ENCODE results near the gene RDX.
A peak's percentile ranks its signal among the peaks of the same experiment; 100 is the strongest.
"Not testable (repeated sequence)": the region's sequence is repeated elsewhere in the genome, so short reads cannot be mapped to it uniquely, and the experiment has no call there.

The RDX gene

DNA sequence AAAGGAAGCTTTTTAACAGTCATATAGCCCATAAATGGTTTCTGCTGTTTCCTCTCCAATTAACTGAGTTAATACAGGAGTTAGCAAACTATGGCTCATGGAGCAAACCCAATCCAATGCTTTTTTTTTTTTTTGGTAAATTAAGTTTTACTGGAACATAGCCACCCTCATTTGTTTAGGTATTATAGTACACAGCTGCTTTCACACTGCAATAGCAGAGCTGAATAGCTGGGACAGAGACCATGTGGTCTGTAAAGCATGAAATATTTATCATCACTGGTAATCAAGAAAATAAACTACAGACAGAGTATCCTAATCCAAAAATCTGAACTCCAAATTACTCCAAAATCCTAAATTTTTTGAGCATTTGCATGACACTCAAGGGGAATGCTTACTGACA, 53.7 kb downstream of the RDX start:
- Histone ChIP-seq H3K4me3 (ENCODE audit: low read length) (no peak overlapping the region), H3K9me3 (ENCODE audit: control insufficient read depth, insufficient read depth, low read length) (no peaks in the 10 kb centered on the region), H3K36me3 (ENCODE audit: control insufficient read depth, insufficient read depth, low read length) (no peaks in the 10 kb centered on the region), H3K27me3 (ENCODE audit: control insufficient read depth, insufficient read depth, low read length) (no peaks in the 10 kb centered on the region), H3K27ac (ENCODE audit: low read length) (no peak overlapping the region), H3K4me1 (ENCODE audit: control insufficient read depth, insufficient read depth, low read length) (no peaks in the 10 kb centered on the region)
- DNase-seq (ENCODE audit: low read depth, low spot score): no peak

- no peak overlapping the region for H3K27ac ChIP-seq (ENCODE audit: low read length)
- H3K36me3 ChIP-seq (ENCODE audit: control insufficient read depth, insufficient read depth, low read length): no peaks in the 10 kb centered on the region
- DNase-seq (ENCODE audit: low read depth, low spot score): no peak
- WGBS (ENCODE audit: insufficient coverage, insufficient read length): no CpG with 5 or more reads among the region's 7 CpGs
- H3K4me1 ChIP-seq (ENCODE audit: control insufficient read depth, insufficient read depth, low read length): no peaks in the 10 kb centered on the region
- H3K9me3 ChIP-seq (ENCODE audit: control insufficient read depth, insufficient read depth, low read length): no peaks in the 10 kb centered on the region
- no peaks in the 10 kb centered on the region for H3K27me3 ChIP-seq (ENCODE audit: control insufficient read depth, insufficient read depth, low read length)
- no peak overlapping the region for H3K4me3 ChIP-seq (ENCODE audit: low read length)
These were observed 54.2 kb downstream of the RDX start for GRCh38 chr11:110242188-110242587.

DNA sequence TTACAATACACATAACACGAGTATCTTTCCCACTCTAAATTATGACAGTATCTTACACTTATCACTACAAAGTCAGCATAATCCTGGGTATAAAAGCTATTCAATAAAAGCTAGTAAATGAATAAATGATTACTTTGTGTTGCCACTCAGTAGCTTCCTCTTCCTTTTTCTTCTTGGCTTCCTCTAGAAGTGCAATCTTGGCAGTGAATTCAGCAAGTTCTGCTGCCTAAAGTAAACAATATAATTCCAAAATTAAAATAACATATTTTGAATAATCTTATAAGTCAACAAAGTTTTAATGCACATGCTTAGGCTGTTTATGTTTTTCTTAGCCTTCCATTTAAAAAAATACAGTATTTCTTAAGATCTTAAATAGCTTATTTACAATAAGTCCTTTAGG, 60.4 kb downstream of the RDX start:
- Histone ChIP-seq H3K27ac (ENCODE audit: low read length) (no peak overlapping the region), H3K36me3 (ENCODE audit: control insufficient read depth, insufficient read depth, low read length) (peaks cover 2% of the 10 kb centered on the region; the same call in 1 of the 2 replicates), H3K4me3 (ENCODE audit: low read length) (no peak overlapping the region), H3K4me1 (ENCODE audit: control insufficient read depth, insufficient read depth, low read length) (no peaks in the 10 kb centered on the region), H3K27me3 (ENCODE audit: control insufficient read depth, insufficient read depth, low read length) (no peaks in the 10 kb centered on the region), H3K9me3 (ENCODE audit: control insufficient read depth, insufficient read depth, low read length) (no peaks in the 10 kb centered on the region)
- DNase-seq (ENCODE audit: low read depth, low spot score): no peak
- WGBS (ENCODE audit: insufficient coverage, insufficient read length): no CpG with 5 or more reads among the region's 1 CpG

- no CpG with 5 or more reads among the region's 3 CpGs for WGBS (ENCODE audit: insufficient coverage, insufficient read length)
- peaks cover 2% of the 10 kb centered on the region; the same call in 1 of the 2 replicates for H3K36me3 ChIP-seq (ENCODE audit: control insufficient read depth, insufficient read depth, low read length)
- H3K4me3 ChIP-seq (ENCODE audit: low read length): no peak overlapping the region
- no peaks in the 10 kb centered on the region for H3K4me1 ChIP-seq (ENCODE audit: control insufficient read depth, insufficient read depth, low read length)
- no peaks in the 10 kb centered on the region for H3K27me3 ChIP-seq (ENCODE audit: control insufficient read depth, insufficient read depth, low read length)
- H3K9me3 ChIP-seq (ENCODE audit: control insufficient read depth, insufficient read depth, low read length): no peaks in the 10 kb centered on the region
- H3K27ac ChIP-seq (ENCODE audit: low read length): no peak overlapping the region
- no peak for DNase-seq (ENCODE audit: low read depth, low spot score)
These were observed 66.0 kb downstream of the RDX start for GRCh38 chr11:110230377-110230776.

GRCh38 chr11:110219006-110219785, 77.2 kb downstream of the RDX start:
- Histone ChIP-seq H3K27ac (ENCODE audit: low read length) (no peak overlapping the region), H3K4me1 (ENCODE audit: control insufficient read depth, insufficient read depth, low read length) (no peaks in the 10 kb centered on the region), H3K9me3 (ENCODE audit: control insufficient read depth, insufficient read depth, low read length) (no peaks in the 10 kb centered on the region), H3K36me3 (ENCODE audit: control insufficient read depth, insufficient read depth, low read length) (no peaks in the 10 kb centered on the region), H3K4me3 (ENCODE audit: low read length) (no peak overlapping the region), H3K27me3 (ENCODE audit: control insufficient read depth, insufficient read depth, low read length) (no peaks in the 10 kb centered on the region)
- DNase-seq (ENCODE audit: low read depth, low spot score): no peak
- no CpG with 5 or more reads among the region's 4 CpGs for WGBS (ENCODE audit: insufficient coverage, insufficient read length)

- DNase-seq (ENCODE audit: low read depth, low spot score): no peak
- H3K4me1 ChIP-seq (ENCODE audit: control insufficient read depth, insufficient read depth, low read length): no peaks in the 10 kb centered on the region
- no peaks in the 10 kb centered on the region for H3K36me3 ChIP-seq (ENCODE audit: control insufficient read depth, insufficient read depth, low read length)
- no peak overlapping the region for H3K4me3 ChIP-seq (ENCODE audit: low read length)
- H3K27ac ChIP-seq (ENCODE audit: low read length): no peak overlapping the region
- H3K9me3 ChIP-seq (ENCODE audit: control insufficient read depth, insufficient read depth, low read length): no peaks in the 10 kb centered on the region
- WGBS (ENCODE audit: insufficient coverage, insufficient read length): no CpG with 5 or more reads among the region's 3 CpGs
- no peaks in the 10 kb centered on the region for H3K27me3 ChIP-seq (ENCODE audit: control insufficient read depth, insufficient read depth, low read length)
These were observed 78.5 kb downstream of the RDX start for GRCh38 chr11:110217936-110218335.

- WGBS (ENCODE audit: insufficient coverage, insufficient read length): no CpG with 5 or more reads among the region's 12 CpGs
- no peak for DNase-seq (ENCODE audit: low read depth, low spot score)
- Histone ChIP-seq H3K4me3 (ENCODE audit: low read length) (no peak overlapping the region), H3K9me3 (ENCODE audit: control insufficient read depth, insufficient read depth, low read length) (no peaks in the 10 kb centered on the region), H3K36me3 (ENCODE audit: control insufficient read depth, insufficient read depth, low read length) (no peaks in the 10 kb centered on the region), H3K27ac (ENCODE audit: low read length) (no peak overlapping the region), H3K4me1 (ENCODE audit: control insufficient read depth, insufficient read depth, low read length) (no peaks in the 10 kb centered on the region), H3K27me3 (ENCODE audit: control insufficient read depth, insufficient read depth, low read length) (no peaks in the 10 kb centered on the region)
These were observed 79.1 kb downstream of the RDX start for GRCh38 chr11:110217223-110217877.

GRCh38 chr11:110209313-110209694, 87.1 kb downstream of the RDX start:
- WGBS (ENCODE audit: insufficient coverage, insufficient read length): no CpG with 5 or more reads among the region's 14 CpGs

GRCh38 chr11:110208678-110209312, 87.6 kb downstream of the RDX start:
- not testable (repeated sequence) for DNase-seq (ENCODE audit: low read depth, low spot score); H3K36me3 ChIP-seq (ENCODE audit: control insufficient read depth, insufficient read depth, low read length); H3K4me1 ChIP-seq (ENCODE audit: control insufficient read depth, insufficient read depth, low read length); H3K27me3 ChIP-seq (ENCODE audit: control insufficient read depth, insufficient read depth, low read length); H3K27ac ChIP-seq (ENCODE audit: low read length); H3K9me3 ChIP-seq (ENCODE audit: control insufficient read depth, insufficient read depth, low read length)
- WGBS (ENCODE audit: insufficient coverage, insufficient read length): no CpG with 5 or more reads among the region's 29 CpGs
- H3K4me3 ChIP-seq (ENCODE audit: low read length): peak overlapping the region; percentile 4; the same call in 1 of the 2 replicates

More at GRCh38 chr11:110209313-110209694, 87.1 kb downstream of the RDX start:
- not testable (repeated sequence) for H3K36me3 ChIP-seq (ENCODE audit: control insufficient read depth, insufficient read depth, low read length); H3K4me1 ChIP-seq (ENCODE audit: control insufficient read depth, insufficient read depth, low read length); H3K27me3 ChIP-seq (ENCODE audit: control insufficient read depth, insufficient read depth, low read length); H3K9me3 ChIP-seq (ENCODE audit: control insufficient read depth, insufficient read depth, low read length); DNase-seq (ENCODE audit: low read depth, low spot score); H3K27ac ChIP-seq (ENCODE audit: low read length); H3K4me3 ChIP-seq (ENCODE audit: low read length)

- H3K36me3 ChIP-seq (ENCODE audit: control insufficient read depth, insufficient read depth, low read length): no peaks in the 10 kb centered on the region
- DNase-seq (ENCODE audit: low read depth, low spot score): no peak
- no CpG with 5 or more reads among the region's 6 CpGs for WGBS (ENCODE audit: insufficient coverage, insufficient read length)
- H3K27me3 ChIP-seq (ENCODE audit: control insufficient read depth, insufficient read depth, low read length): no peaks in the 10 kb centered on the region
- no peak overlapping the region for H3K4me3 ChIP-seq (ENCODE audit: low read length)
- no peak overlapping the region for H3K27ac ChIP-seq (ENCODE audit: low read length)
- no peaks in the 10 kb centered on the region for H3K9me3 ChIP-seq (ENCODE audit: control insufficient read depth, insufficient read depth, low read length)
- 0 out of 2 replicates have a peak, but pooled peaks cover 2% of the 10 kb centered on the region for H3K4me1 ChIP-seq (ENCODE audit: control insufficient read depth, insufficient read depth, low read length)
These were observed 89.3 kb downstream of the RDX start for GRCh38 chr11:110207123-110207522.

All from iPS DF 6.9 (cell line).